ENCODE data around the gene APBB2.

Gene APBB2

DNA sequence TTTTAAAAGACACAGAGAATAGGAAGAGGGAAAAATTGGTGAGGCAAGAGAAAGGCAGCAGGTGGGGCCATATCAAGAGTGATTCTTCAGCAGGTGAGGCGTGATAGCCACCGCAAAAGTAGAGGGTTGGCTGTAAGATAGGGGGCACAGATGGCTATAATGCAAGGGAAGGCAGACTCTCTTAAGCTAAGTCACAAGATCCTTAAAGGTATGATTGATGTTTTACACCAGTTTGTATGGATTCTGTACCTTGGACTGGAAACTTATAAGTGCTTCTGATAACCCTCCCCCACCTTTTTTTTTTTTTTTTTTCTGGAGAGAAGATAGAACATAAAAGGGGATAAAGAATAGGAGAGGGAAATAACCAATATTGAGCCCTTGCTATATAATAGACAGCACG lies 424.6 kb downstream of the APBB2 start:
- DNase-seq: no peak

DNA sequence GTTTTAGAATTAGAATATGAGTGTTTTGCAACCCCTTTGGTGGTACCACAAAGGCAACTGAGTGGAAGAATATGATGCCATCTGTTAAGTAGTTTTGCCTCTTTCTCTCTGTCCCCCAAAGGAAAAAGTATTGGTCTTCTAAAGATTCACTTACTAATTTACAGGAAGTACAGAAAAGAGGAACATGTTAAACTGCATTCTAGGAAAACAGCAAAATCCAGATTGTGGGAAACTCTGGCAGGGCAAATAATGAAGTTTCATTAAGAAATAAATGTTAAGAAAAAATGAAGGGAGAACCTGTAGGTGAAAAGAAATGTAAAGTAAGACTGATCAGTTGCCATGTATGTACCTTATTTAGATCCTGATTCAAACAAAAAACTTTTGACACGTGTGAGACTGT lies 425.3 kb downstream of the APBB2 start:
- DNase-seq: no peak

DNA sequence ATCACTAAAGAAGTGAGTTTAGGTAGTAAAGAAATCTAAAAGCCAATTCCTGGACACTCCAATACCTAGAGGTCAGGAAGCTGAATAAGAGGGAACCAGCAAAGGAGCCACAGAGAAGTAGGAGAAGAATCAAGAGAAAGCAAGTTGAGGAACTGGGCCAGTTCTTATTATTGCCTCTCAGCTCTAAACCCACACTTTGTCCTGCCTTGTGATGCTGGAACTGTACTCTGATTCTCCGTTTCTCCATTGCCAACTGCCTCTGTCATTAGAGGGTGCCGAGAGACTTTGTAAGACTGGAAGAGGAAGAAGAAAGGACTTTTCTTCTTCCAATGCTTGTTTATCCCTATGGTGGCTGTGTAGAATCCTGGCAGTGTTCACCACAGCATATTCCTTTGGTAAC lies 426.0 kb downstream of the APBB2 start:
- no peak for DNase-seq

DNA sequence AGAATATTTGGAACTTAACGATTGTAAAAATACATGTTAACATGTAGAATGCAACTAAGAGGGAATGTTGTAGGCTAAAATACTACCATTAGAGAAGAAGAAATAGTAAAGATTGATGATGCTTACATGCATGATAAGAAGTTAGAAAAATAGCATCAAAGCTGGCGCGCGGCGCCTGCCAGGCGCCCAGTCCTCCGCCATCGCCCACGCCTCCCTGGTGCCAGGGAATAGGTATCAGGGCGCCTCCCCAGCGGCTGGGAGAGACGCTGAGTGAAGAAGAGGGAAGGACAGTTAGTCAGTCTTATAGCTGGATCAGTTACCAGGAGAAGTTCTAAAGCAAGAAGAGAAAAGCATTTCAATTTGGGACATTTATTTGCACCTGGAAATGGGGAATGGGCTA lies 428.6 kb downstream of the APBB2 start:
- no peak for DNase-seq

DNA sequence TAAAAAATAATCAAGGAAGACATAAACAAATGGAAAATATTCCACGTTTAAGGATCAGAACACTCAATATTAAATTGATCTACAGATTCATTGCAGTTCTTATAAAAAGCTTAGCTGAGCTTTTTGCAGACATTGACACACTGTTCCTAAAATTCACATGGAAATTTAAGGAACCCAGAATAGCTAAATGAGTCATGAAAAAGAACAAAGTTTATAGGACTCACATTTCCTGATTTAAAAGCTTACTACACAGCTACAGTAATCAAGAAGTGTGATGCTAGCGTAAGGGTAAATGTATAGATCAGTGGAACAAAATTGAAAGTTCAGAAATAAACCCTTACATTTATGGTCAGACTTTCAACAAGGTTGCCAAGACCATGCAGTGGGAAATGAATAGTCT lies 431.5 kb downstream of the APBB2 start:
- DNase-seq: no peak

DNA sequence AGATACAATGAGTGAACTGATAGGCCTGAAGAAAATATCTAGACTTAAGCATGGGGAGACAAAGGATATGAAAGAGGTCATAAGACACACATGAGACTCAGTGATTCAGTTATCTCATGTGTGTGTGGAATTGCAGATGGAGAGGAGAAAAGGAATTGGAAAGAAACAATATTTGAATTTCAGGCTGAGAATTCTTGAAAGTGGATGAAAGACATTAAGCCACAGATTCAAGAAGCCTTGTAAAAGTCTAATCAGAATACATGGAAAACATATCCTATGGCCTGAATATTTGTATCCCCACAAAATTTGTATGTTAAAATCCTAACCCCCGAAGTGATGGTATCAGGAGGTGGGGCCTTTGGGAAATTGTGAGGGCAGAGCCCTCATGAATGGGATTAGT lies 436.3 kb downstream of the APBB2 start:
- DNase-seq: no peak

DNA sequence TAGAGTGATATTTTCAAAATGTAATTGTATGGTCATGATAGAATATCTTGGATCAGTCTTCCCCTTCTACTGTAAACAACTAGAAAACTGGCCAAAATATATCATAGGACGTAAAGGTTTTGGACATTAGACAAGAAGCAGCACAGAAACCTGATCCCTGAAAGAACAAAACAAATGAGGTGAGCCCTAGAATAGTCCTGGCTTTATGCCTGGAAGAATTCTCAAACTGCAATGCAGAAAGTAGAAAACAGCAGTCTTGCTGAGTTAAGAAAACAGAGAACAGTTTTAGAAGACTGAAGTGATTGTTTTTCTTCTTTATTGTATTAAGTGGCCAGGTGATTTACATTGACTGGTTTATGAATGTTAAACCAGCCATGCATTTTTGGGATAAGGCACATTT lies 445.1 kb downstream of the APBB2 start:
- no peak for DNase-seq

DNA sequence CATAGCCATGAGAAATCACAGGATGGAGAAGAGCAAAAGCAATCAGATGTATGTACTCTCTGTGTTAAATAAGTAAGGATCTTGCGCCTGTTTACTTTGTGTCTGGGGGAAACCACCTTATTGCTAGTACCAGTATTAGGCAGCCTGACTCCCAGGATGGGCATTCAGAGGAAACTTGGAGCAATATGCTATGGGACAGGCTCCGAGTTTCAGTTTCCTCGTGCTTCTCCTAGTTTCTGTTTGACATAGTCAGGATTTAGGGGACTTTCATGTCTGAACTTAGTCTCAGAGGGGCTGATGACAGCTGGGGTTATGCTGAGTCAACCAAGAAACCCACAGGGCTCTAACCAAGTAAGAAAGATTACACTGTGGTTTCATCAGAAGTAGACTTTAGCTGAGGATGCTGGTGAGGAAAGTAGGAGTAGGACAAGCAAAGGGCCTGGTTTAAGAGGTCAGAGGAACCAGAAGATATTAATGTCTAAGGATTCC lies 451.1 kb downstream of the APBB2 start:
- no peak for DNase-seq
